Fibroblast of villous mesenchyme (primary cell): Measurements from ENCODE around the gene TATDN2. TPM values are rescaled to one million over a fixed set of nuclear protein-coding genes. Genes with fewer than 3 reads are reported as not detected.

ENCODE experiments used
- DNase-seq: peaks from one replicate; pipeline ENCODE4 v3.0.0-alpha.2; 2010; ENCODE audit warnings: low read depth
- H3K4me3 ChIP-seq: 2 replicates; pipeline ENCODE4 v1.5.1; 2011; ENCODE audit warnings: low read depth, mild to moderate bottlenecking, low read length
- CTCF ChIP-seq: IDR thresholded peaks from 2 replicates; pipeline ENCODE4 v1.5.1; 2012; ENCODE audit warnings: low read depth, mild to moderate bottlenecking, low read length; ENCODE audit not compliant: insufficient read depth
- total RNA-seq: library from RNA; depleted of rRNA; stranded (reverse); fragments of >200 nt; gene quantifications from 2 replicates; pipeline ENCODE4 v1.2.3, GENCODE V29; 2012

TATDN2 gene
- total RNA-seq, 1 donor, result 16.0 TPM

- no peak for TF ChIP-seq CTCF
- no peak for DNase-seq
Observed at GRCh38 chr3:10228248-10228950, 19.9 kb upstream of the TATDN2 start.

DNA sequence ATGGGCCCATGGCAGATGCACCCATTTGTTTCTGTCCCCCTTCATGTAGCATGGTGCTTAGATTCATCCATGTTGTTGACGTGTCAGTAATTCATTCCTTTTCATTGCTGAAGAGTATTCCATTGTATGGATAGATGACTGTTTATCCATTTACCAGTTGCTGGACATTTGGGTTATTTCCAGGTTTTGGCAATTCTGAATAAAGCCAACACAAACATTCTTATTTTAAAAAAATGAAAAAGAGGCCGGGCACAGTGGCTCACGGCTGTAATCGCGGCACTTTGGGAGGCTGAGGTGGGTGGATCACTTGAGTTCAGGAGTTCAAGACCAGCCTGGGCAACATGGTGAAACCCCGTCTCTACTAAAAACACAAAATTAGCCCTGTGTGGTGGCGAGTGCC is 18.7 kb upstream of the TATDN2 start:
- TF ChIP-seq CTCF, result no peak
- no peak overlapping the region for H3K4me3 ChIP-seq

More at GRCh38 chr3:10228248-10228950, 19.9 kb upstream of the TATDN2 start:
- H3K4me3 ChIP-seq, result no peak overlapping the region

DNA sequence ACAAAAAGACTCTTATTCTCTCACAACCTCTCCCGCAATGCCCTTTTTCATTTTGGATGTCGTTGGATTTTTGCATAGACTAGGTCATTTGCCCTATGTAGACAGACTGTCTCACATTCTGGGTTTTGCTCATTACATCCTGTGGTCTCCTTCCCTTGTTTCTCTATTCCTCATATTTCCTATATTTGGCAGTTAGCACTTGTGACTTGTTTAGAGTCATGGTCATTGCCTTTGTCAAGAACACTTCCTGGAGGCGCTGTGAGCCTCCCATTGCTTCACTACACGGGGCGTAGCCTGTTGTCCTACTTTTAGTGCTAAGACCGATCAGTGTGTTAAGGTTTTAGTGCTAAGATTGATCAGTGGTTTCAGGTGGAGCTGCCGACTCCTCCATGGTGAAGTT is 16.1 kb upstream of the TATDN2 start:
- no peak for TF ChIP-seq CTCF
- H3K4me3 ChIP-seq, result no peak overlapping the region
- DNase-seq, result no peak

More for the DNA sequence above, 18.7 kb upstream of the TATDN2 start:
- no peak for DNase-seq

GRCh38 chr3:10233988-10234387 is 14.3 kb upstream of the TATDN2 start:
- H3K4me3 ChIP-seq, result no peak overlapping the region
- no peak for DNase-seq
- TF ChIP-seq CTCF, result no peak

DNA sequence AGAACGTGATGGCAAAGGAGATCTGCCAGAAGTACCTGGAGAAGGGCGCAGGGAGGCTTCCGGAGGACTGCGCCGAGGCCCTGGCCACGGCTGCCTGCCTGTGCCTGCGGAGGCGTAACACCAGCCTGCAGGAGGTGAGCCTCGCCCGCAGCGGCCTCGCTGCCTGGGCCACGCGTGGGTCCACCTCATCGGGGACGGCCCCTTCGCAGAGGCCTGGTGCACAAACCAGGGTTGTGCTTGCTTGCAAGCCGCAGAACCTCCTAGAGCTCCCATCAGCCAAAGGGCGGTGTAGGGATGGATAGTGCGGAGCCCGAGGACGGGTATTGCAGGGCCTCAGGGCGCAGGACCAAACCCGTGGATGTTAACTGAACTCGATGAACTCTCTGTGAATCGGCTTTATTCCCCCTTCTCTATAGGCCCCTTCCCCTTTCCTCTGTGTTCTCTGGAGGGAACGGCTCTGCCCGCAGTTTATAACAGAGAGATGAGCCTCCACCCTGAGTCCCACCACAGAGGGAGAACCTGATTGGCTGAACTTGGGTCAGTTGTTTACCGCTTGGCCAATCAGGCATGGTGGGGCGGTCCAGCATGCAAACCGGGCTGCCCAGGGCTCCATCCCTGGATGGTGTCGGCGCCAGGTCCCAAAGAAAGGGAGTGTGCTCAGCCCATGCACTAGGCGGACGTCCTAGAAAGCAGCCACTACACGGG is 13.6 kb upstream of the TATDN2 start:
- TF ChIP-seq CTCF, result no peak
- DNase-seq, result no peak
- H3K4me3 ChIP-seq, result no peak overlapping the region

DNA sequence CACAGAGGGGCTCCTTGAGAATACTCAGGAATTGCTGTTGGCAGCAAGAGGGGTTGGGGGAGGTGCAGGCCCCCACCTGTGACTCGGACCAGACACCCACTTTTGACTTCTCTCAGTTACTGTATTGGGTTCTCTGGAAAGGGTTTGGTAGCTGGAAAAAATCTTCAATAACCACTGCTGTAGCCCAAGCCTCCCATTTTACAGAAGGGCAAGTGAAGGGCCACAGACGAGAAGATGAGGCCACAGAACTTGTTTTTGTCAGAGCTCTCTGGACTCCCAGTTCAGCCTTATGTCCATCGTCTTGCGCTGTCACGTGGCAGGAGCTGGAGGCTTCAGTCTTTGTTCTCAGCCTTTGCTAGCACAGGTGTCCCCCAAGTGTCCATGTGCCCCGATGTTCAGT is 12.7 kb upstream of the TATDN2 start:
- no peak for DNase-seq
- TF ChIP-seq CTCF, result no peak
- H3K4me3 ChIP-seq, result no peak overlapping the region
